NAMALWA (cell line): Measurements from ENCODE around the gene SERGEF.

Source experiments
- DNase-seq: peaks from one replicate; pipeline ENCODE4 v3.0.0-alpha.2; 2015; ENCODE audit warnings: low spot score

SERGEF gene

GRCh38 chr11:17748761-17749721 lies 263.8 kb downstream of the SERGEF start:
- DNase-seq = no peak

GRCh38 chr11:17748044-17748443 lies 264.8 kb downstream of the SERGEF start:
- no peak for DNase-seq

- no peak for DNase-seq
Measured at GRCh38 chr11:17747131-17747955, 265.5 kb downstream of the SERGEF start.

GRCh38 chr11:17746096-17746495 lies 266.8 kb downstream of the SERGEF start:
- no peak for DNase-seq

- no peak for DNase-seq
Measured at GRCh38 chr11:17745023-17745772, 267.6 kb downstream of the SERGEF start.

DNA sequence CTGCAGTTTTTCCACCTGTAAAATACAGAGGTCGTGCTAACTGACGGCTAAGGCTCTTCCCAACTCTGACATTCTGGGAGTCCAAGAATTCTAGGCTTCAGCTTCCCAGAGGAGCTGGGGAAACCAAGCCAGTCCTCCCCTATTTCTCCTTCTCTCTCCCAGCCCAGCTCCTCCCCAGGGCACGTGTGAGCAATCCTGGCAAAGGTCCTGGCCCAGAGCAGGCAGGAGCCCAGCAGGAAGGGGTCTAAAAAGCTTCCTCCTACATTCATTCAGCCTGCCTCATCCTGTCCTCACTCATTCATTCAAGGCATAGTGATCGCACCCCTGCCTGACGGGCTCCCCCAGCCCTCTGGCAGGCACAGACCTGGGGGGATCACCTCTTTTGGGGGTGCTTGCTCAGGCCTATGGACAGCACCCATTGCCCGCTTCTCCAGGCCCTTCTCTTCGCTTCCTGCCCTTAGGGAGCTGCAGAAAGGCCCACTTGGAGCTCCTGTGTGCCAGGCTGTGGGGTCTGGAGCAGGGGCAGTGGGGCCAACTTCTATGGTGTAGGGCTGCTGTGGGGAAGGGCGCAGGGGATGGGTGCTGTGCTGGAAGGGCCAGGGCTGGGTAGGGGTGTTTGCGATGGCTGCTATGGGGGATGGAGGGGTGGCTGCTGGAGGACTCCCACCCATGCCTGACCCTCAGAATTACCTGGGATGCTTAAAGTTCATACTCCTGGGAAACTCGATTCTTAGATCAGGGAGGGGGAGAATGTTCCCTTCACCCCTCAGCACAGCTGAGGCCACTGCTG lies 268.5 kb downstream of the SERGEF start:
- no peak for DNase-seq

- DNase-seq = no peak
Measured at GRCh38 chr11:17743808-17744119, 269.1 kb downstream of the SERGEF start.

- no peak for DNase-seq
Measured at GRCh38 chr11:17743026-17743807, 269.6 kb downstream of the SERGEF start.

DNA sequence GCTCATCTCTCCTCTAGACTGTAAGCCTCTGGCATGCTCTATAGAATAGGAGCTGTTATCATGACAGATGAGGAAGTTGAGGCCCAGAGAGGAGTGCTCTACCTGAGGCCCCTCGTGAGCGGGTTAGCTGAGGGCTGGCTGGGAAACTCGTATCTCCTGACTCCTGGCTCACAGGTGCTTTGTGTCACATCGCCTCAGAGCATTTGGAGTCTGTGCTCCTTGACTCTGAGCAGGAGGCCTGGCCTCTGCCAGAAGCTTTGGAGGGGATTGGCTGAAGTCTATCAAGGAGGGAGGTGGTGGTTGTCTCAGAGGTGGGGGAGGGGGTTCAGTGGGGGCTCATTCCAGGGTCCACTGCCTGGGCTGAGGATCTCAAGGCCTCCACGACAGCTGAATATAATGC lies 270.8 kb downstream of the SERGEF start:
- no peak for DNase-seq

DNA sequence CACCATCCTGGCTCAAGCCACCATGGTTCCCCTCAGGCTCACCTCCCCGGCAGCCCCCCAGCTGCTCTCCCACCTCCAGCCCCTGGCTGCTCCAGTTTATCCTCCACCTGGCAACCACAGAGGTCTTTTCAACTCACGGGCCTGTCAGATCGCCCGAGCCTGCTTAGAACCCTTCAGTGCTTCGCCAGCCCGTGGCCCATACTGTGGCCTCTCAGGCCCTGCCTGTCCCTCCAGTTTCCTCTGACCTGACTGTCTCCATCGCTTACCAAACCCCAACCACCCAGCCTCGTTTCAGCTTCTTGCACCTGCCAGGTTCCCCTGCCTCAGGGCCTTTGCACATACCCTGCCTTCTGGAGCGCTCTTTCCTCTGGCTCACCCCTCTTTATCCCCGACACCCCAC lies 271.4 kb downstream of the SERGEF start:
- DNase-seq = no peak

GRCh38 chr11:17740649-17741235 lies 272.1 kb downstream of the SERGEF start:
- no peak for DNase-seq

- no peak for DNase-seq
Measured at GRCh38 chr11:17739945-17740338, 272.9 kb downstream of the SERGEF start.

- DNase-seq = no peak
Measured at GRCh38 chr11:17738151-17738973, 274.5 kb downstream of the SERGEF start.
